Tibial nerve (tissue), 4 donors: Measurements from ENCODE around the gene LEUTX. TPM values are rescaled to one million over a fixed set of nuclear protein-coding genes. Genes with fewer than 3 reads are reported as not detected.

Source experiments
- DNase-seq, 2 donors: peaks; one replicate each; pipeline ENCODE4 v3.0.0-alpha.2; 2019; ENCODE audit warnings: low spot score in 2 of 2
- H3K27ac ChIP-seq, 4 donors: fragments of 200-600 bp; sonication (generic) in 3 of 4; one replicate each; pipeline ENCODE4 v1.5.1; 2017 to 2019; ENCODE audit warnings: mild to moderate bottlenecking in 1 of 4
- H3K27me3 ChIP-seq, 2 donors: fragments of 200-600 bp; sonication (generic) in 1 of 2; one replicate each; pipeline versions ENCODE4 v1.5.1 to v1.6.0; 2017 to 2019
- H3K36me3 ChIP-seq, 3 donors: fragments of 200-600 bp; sonication (generic); one replicate each; pipeline ENCODE4 v1.5.1; 2018 to 2019
- H3K4me1 ChIP-seq, 4 donors: fragments of 200-600 bp; sonication (generic) in 3 of 4; one replicate each; pipeline ENCODE4 v1.5.1; 2017 to 2019
- H3K4me3 ChIP-seq, 4 donors: fragments of 200-600 bp; sonication (generic) in 3 of 4; one replicate each; pipeline ENCODE4 v1.5.1; 2017 to 2019; ENCODE audit warnings: mild to moderate bottlenecking in 1 of 4, moderate library complexity in 1 of 4
- H3K9me3 ChIP-seq, 4 donors: fragments of 200-600 bp; sonication (generic) in 3 of 4; one replicate each; pipeline ENCODE4 v1.5.1; 2017 to 2019
- CTCF ChIP-seq, 5 experiments: fragments of 200-600 bp in 3 of 5; fragments of 450-650 bp in 2 of 5; sonication (generic) in 3 of 5; IDR thresholded peaks; one replicate each; pipeline ENCODE4 v1.5.1; 2016 to 2019; ENCODE audit warnings: antibody characterized with exemption in 5 of 5, mild to moderate bottlenecking in 3 of 5, moderate library complexity in 2 of 5
- EP300 ChIP-seq, 2 donors: sonication (generic); formaldehyde crosslinking; IDR thresholded peaks; one replicate each; pipeline ENCODE4 v1.6.1; 2017; ENCODE audit warnings: antibody characterized with exemption in 2 of 2, mild to moderate bottlenecking in 1 of 2
- POLR2A ChIP-seq, 2 donors: fragments of 450-650 bp; IDR thresholded peaks; one replicate each; pipeline ENCODE4 v1.6.1; 2017; ENCODE audit warnings: antibody characterized with exemption in 2 of 2, mild to moderate bottlenecking in 2 of 2, moderate library complexity in 2 of 2
- WGBS, 2 donors: methylation state at CpG; one replicate each; pipeline ENCODE4 v1.1.5; 2018; 5-methylcytosine and 5-hydroxymethylcytosine counted together
- small RNA-seq: library from RNA; depleted of rRNA; stranded (forward); fragments of <200 nt; gene quantifications from one replicate; pipeline ENCODE3, GENCODE V24; 2016
- total RNA-seq, 4 donors: library from RNA; depleted of rRNA; stranded (reverse); fragments of >200 nt; gene quantifications; one replicate each; pipeline ENCODE4 v1.1.0, GENCODE V29; 2016

The LEUTX gene
- total RNA-seq, 4 donors from 2014 or later, result not detected

GRCh38 chr19:39833160-39833463, 54.5 kb downstream of the LEUTX start:
- no peaks in the 10 kb centered on the region for H3K27me3 ChIP-seq
- no peak for DNase-seq
- peak overlapping the region; percentile 80 to 94 (median 87) for H3K4me3 ChIP-seq
- peaks cover 0 to 72% (median 8%) of the 10 kb centered on the region in 3 donors for H3K36me3 ChIP-seq
- WGBS, 2 donors, result 1 to 2% methylated on average over 24 of the region's 24 CpGs
- H3K4me1 ChIP-seq, result peaks cover 0 to 29% (median 15%) of the 10 kb centered on the region in 4 donors
- H3K9me3 ChIP-seq, result no peaks in the 10 kb centered on the region
- TF ChIP-seq EP300 (IDR thresholded peaks at IDR 0.05) (no peak), CTCF (IDR thresholded peaks at IDR 0.05) (no peak), POLR2A (IDR thresholded peaks at IDR 0.05) (no peak)
- H3K27ac ChIP-seq, result peak overlapping the region; percentile 83 to 98 (median 90)

- peak within 1 kb of the TSS; percentile 83 to 98 (median 90) for H3K27ac ChIP-seq
- no peaks in the 10 kb centered on the region for H3K27me3 ChIP-seq
- peak in 1 of 2 donors; percentile 56 for TF ChIP-seq POLR2A (IDR thresholded peaks at IDR 0.05)
- TF ChIP-seq EP300 (IDR thresholded peaks at IDR 0.05), result peak; percentile 45 to 91
- no peak for TF ChIP-seq CTCF (IDR thresholded peaks at IDR 0.05)
- peaks cover 0 to 29% (median 15%) of the 10 kb centered on the region in 4 donors for H3K4me1 ChIP-seq
- peak; percentile 96 to 97 for DNase-seq
- peak within 1 kb of the TSS; percentile 80 to 94 (median 87) for H3K4me3 ChIP-seq
- no peaks in the 10 kb centered on the region for H3K9me3 ChIP-seq
- WGBS, 2 donors, result 1% methylated on average over 43 to 48 of the region's 59 CpGs
- H3K36me3 ChIP-seq, result peaks cover 0 to 72% (median 8%) of the 10 kb centered on the region in 3 donors
Measured at GRCh38 chr19:39833464-39834286, 55.0 kb downstream of the LEUTX start, which contains the start of gene DYRK1B. Gene DYRK1B (minus strand): TSS chr19:39834162. CDS start chr19:39831867, 2,295 bp downstream.

DNA sequence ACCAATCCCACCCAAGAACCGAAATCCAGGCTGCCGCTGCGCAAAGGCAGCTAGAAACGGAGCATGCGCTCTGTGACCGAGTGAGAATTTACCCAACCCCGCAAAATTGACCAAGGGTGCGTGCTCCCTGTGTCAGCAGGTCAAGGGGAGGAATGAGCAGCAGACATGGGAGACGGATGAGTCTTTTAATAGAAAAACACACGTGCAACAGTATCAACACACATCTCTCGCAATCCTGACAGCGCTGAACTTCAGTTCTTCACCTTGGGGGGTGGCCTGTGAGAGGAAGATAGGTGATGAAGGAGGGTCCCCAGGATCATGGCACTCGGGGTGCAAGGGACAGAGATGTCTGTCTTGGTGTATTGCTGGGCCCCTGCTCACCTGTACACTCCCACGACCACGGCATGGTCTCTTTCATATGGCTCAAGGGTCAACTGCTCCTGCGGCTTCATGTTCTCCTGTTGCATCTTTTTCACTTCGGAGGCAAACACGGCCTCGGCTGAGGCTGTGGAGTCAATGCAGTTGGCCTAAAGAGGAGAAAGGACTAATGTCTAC, 55.7 kb downstream of the LEUTX start:
- TF ChIP-seq EP300 (IDR thresholded peaks at IDR 0.05), result no peak
- TF ChIP-seq CTCF (IDR thresholded peaks at IDR 0.05), result no peak
- Histone ChIP-seq H3K27me3 (no peaks in the 10 kb centered on the region), H3K27ac (peak overlapping the region; percentile 83 to 98 (median 90)), H3K9me3 (no peaks in the 10 kb centered on the region), H3K4me3 (peak overlapping the region in 3 of 4 donors; percentile 80 to 91 (median 83)), H3K4me1 (peaks cover 0 to 29% (median 15%) of the 10 kb centered on the region in 4 donors), H3K36me3 (peaks cover under 1 to 72% (median 8%) of the 10 kb centered on the region in 3 donors)
- 43% methylated on average over 19 of the region's 19 CpGs for WGBS, 2 donors
- DNase-seq, result no peak

Small RNAs within 50 kb of the gene (small RNA-seq; reads per million reads assigned to genes)
- not detected for gene MIR6719

Other genes with a start within 250 kb of the LEUTX start
- gene EID2B, start 246.0 kb upstream of the LEUTX start, total RNA-seq, result 10 to 100 TPM in 1 of 4 donors, 1 to 10 TPM in 3; 3.0 to 10.2 (median 7.0) TPM
- 10 to 100 TPM; 14.0 to 27.3 (median 23.4) TPM for gene EID2, start 238.7 kb upstream of the LEUTX start, total RNA-seq
- gene LGALS13, start 176.3 kb upstream of the LEUTX start, total RNA-seq, result not detected
- gene LGALS16, start 122.9 kb upstream of the LEUTX start, total RNA-seq, result not detected
- not detected for gene LGALS14, start 74.4 kb upstream of the LEUTX start, total RNA-seq
- not detected for gene CLC, start 40.8 kb upstream of the LEUTX start, total RNA-seq
- 10 to 100 TPM; 12.6 to 15.9 (median 13.1) TPM for gene DYRK1B, start 55.3 kb downstream of the LEUTX start, total RNA-seq
- 100 to 1,000 TPM; 170 to 204 (median 177) TPM for gene FBL, start 67.5 kb downstream of the LEUTX start, total RNA-seq
- gene FCGBP, start 155.8 kb downstream of the LEUTX start, total RNA-seq, result 100 to 1,000 TPM in 1 of 4 donors, 10 to 100 TPM in 3; 17.4 to 122 (median 72.1) TPM
- gene PSMC4, start 192.3 kb downstream of the LEUTX start, total RNA-seq, result 10 to 100 TPM; 49.4 to 91.8 (median 69.5) TPM
- 10 to 100 TPM in 2 of 4 donors, 1 to 10 TPM in 2; 4.2 to 13.3 (median 9.0) TPM for gene ZNF546, start 218.2 kb downstream of the LEUTX start, total RNA-seq